Stimulated activated CD8-positive, alpha-beta memory T cell treated with anti-CD3 and anti-CD28 coated beads, Interleukin-4, amount 100 ng/mL, for 24 hours (primary cell): ENCODE measurements around the gene GLIS1.

Experiments used
- DNase-seq: peaks from one replicate; pipeline ENCODE4 v3.0.0-alpha.2; 2020; ENCODE audit warnings: low read depth

The GLIS1 gene

GRCh38 chr1:53736290-53736689 lies 2.7 kb downstream of the GLIS1 start:
- no peak for DNase-seq

GRCh38 chr1:53735681-53736080 lies 3.3 kb downstream of the GLIS1 start:
- DNase-seq = no peak

GRCh38 chr1:53735261-53735660 lies 3.7 kb downstream of the GLIS1 start:
- no peak for DNase-seq

- DNase-seq = no peak
These were observed 4.2 kb downstream of the GLIS1 start for GRCh38 chr1:53734650-53735211.

GRCh38 chr1:53733975-53734649 lies 4.9 kb downstream of the GLIS1 start:
- no peak for DNase-seq

GRCh38 chr1:53733447-53733931 lies 5.5 kb downstream of the GLIS1 start:
- no peak for DNase-seq

GRCh38 chr1:53732912-53733317 lies 6.0 kb downstream of the GLIS1 start:
- no peak for DNase-seq

- no peak for DNase-seq
These were observed 6.6 kb downstream of the GLIS1 start for GRCh38 chr1:53732409-53732808.

- DNase-seq = no peak
These were observed 7.1 kb downstream of the GLIS1 start for GRCh38 chr1:53731779-53732305.

- no peak for DNase-seq
These were observed 7.8 kb downstream of the GLIS1 start for GRCh38 chr1:53731043-53731600.

- no peak for DNase-seq
These were observed 8.6 kb downstream of the GLIS1 start for GRCh38 chr1:53730224-53730865.

- no peak for DNase-seq
These were observed 9.3 kb downstream of the GLIS1 start for GRCh38 chr1:53729456-53730223.

- DNase-seq = no peak
These were observed 10.1 kb downstream of the GLIS1 start for GRCh38 chr1:53728702-53729455.

- DNase-seq = no peak
These were observed 10.8 kb downstream of the GLIS1 start for GRCh38 chr1:53728196-53728595.

GRCh38 chr1:53727461-53728092 lies 11.4 kb downstream of the GLIS1 start:
- no peak for DNase-seq

- DNase-seq = no peak
These were observed 12.9 kb downstream of the GLIS1 start for GRCh38 chr1:53726009-53726600.

GRCh38 chr1:53725238-53725689 lies 13.7 kb downstream of the GLIS1 start:
- no peak for DNase-seq

GRCh38 chr1:53722025-53722424 lies 16.9 kb downstream of the GLIS1 start:
- DNase-seq = no peak

- no peak for DNase-seq
These were observed 17.9 kb downstream of the GLIS1 start for GRCh38 chr1:53721088-53721487.

GRCh38 chr1:53719469-53719868 lies 19.5 kb downstream of the GLIS1 start:
- no peak for DNase-seq
